ENCODE data around the gene BSDC1. TPM values are rescaled to one million over a fixed set of nuclear protein-coding genes. Genes with fewer than 3 reads are reported as not detected.
A peak's percentile ranks its signal among the peaks of the same experiment; 100 is the strongest.

The BSDC1 gene
- total RNA-seq, 1 experiment from 2014 or later, result 45.1 TPM

- DNase-seq (ENCODE audit: low read depth), result no peak
Observed at GRCh38 chr1:32336591-32336932, 57.7 kb downstream of the BSDC1 start.

GRCh38 chr1:32335790-32336590, 58.3 kb downstream of the BSDC1 start, which contains the start of gene MARCKSL1:
TSS of gene MARCKSL1 (minus strand) at chr1:32336233. CDS start at chr1:32336033, 200 bp downstream.
- DNase-seq (ENCODE audit: low read depth), result peak; percentile 66

- no peak for DNase-seq (ENCODE audit: low read depth)
Observed at GRCh38 chr1:32335535-32335789, 58.8 kb downstream of the BSDC1 start.

- peak; percentile 45 for DNase-seq (ENCODE audit: low read depth)
Observed at GRCh38 chr1:32334864-32335534, 59.2 kb downstream of the BSDC1 start.

- DNase-seq (ENCODE audit: low read depth), result no peak
Observed at GRCh38 chr1:32334274-32334861, 59.9 kb downstream of the BSDC1 start.

- no peak for DNase-seq (ENCODE audit: low read depth)
Observed at GRCh38 chr1:32333251-32333963, 60.8 kb downstream of the BSDC1 start.

GRCh38 chr1:32332290-32333079, 61.8 kb downstream of the BSDC1 start:
- peak; percentile 43 for DNase-seq (ENCODE audit: low read depth)

DNA sequence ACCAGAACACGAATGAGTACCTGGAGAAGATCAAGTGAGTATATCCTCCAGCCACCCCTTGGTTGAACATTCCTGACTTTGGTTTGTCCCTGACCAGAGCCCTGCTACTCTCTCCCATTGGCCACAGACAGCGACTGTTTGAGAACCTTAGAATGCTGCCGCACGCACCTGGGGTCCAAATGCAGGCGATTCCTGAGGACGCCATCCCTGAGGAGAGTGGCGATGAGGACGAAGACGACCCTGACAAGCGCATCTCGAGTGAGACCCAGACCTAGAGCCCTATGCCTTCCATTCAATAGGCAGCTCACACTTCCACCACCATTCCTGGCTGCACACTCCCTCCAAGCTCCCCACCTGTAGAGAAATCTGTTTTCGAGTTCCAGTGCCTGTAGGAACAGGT, 62.7 kb downstream of the BSDC1 start:
- DNase-seq (ENCODE audit: low read depth), result no peak

- DNase-seq (ENCODE audit: low read depth), result no peak
Observed at GRCh38 chr1:32330558-32331151, 63.6 kb downstream of the BSDC1 start.

DNA sequence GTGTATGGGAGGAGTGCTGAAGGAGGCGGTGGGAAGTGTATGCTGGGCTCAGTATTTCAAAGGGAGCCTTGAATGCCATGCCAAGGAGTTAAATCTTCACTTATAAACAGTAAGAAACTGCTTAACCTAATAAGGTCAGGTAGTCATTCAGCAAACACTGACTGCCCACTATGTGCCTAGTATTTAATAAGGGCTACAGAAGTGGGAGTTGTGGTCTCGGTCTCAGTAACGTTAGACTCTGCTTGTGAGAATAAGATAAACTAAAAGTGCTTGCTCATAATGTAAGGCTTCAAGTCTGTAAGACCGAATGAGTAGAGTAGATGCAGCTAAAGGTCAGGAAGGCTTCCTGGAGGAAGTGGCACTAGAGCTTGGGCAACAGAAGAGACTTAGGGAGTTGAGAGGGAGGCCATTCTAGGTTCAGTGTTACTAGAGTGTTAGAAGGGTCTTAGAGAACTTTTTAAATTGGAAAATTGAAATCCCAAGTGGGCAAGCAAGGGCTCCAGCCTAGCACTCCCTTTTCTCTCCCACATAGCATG, 64.2 kb downstream of the BSDC1 start:
- no peak for DNase-seq (ENCODE audit: low read depth)

GRCh38 chr1:32327204-32327603, 67.0 kb downstream of the BSDC1 start:
- DNase-seq (ENCODE audit: low read depth), result no peak

GRCh38 chr1:32321712-32322291, 72.4 kb downstream of the BSDC1 start:
- no peak for DNase-seq (ENCODE audit: low read depth)

DNA sequence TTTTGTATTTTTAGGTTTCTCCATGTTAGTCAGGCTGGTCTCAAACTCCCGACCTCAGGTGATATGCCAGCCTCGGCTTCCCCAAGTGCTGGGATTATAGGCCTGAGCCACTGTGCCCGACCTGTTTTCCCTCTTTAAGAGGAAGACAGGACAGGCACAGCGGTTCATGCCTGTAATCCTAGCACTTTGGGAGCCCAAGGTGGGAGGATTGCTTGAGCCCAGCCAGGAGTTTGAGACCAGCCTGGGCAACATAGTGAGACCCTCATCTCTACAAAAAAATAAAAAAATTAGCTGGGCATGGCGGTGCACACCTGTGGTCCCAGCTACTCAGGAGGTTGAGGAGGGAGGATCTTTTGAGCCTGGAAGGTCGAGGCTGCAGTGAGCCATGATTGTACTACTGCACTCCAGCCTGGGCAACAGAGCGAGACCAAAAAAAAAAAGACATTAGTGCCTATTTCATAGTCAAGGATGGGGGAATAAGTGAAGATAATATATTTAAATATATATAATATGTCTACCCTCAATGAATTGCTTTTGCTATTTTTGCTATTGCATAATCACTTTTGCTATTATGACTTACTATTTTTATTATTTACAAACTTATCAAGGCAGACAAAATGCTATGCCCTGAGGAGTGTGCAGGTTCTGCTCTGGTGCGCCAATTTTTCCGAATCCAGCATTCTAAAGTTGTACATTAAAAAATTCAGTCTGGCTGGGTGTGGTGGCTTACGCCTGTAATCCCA, 75.9 kb downstream of the BSDC1 start:
- no peak for DNase-seq (ENCODE audit: low read depth)

GRCh38 chr1:32316903-32317277, 77.4 kb downstream of the BSDC1 start:
- DNase-seq (ENCODE audit: low read depth), result no peak

Other genes with a start within 250 kb of the BSDC1 start
- gene TXLNA, start 214.8 kb downstream of the BSDC1 start, total RNA-seq (2014; rRNA removed; shearing (Covaris generic)), result 48.4 and 57.0 TPM in 2 replicates
- gene CCDC28B, start 193.8 kb downstream of the BSDC1 start, total RNA-seq (2014; rRNA removed; shearing (Covaris generic)), result 29.1 and 37.4 TPM in 2 replicates
- 2.9 and 5.6 TPM in 2 replicates for gene IQCC, start 188.8 kb downstream of the BSDC1 start, total RNA-seq (2014; rRNA removed; shearing (Covaris generic))
- gene DCDC2B, start 185.4 kb downstream of the BSDC1 start, total RNA-seq (2014; rRNA removed; shearing (Covaris generic)), result not detected in 2 replicates
- 14.9 and 16.2 TPM in 2 replicates for gene TMEM234, start 172.1 kb downstream of the BSDC1 start, total RNA-seq (2014; rRNA removed; shearing (Covaris generic))
- gene EIF3I, start 172.0 kb downstream of the BSDC1 start, total RNA-seq (2014; rRNA removed; shearing (Covaris generic)), result 423 and 475 TPM in 2 replicates
- 0.49 TPM in 1 of 2 replicates, not detected in the other for gene FAM167B, start 147.2 kb downstream of the BSDC1 start, total RNA-seq (2014; rRNA removed; shearing (Covaris generic))
- gene LCK, start 143.2 kb downstream of the BSDC1 start, total RNA-seq (2014; rRNA removed; shearing (Covaris generic)), result not detected in 2 replicates
- 115 and 121 TPM in 2 replicates for gene HDAC1, start 102.4 kb downstream of the BSDC1 start, total RNA-seq (2014; rRNA removed; shearing (Covaris generic))
- gene MARCKSL1, start 58.2 kb downstream of the BSDC1 start, total RNA-seq (2014; rRNA removed; shearing (Covaris generic)), result 31.7 and 47.7 TPM in 2 replicates
- 0.29 and 0.84 TPM in 2 replicates for gene FAM229A, start 32.0 kb downstream of the BSDC1 start, total RNA-seq (2014; rRNA removed; shearing (Covaris generic))
- gene TSSK3, start 31.9 kb downstream of the BSDC1 start, total RNA-seq (2014; rRNA removed; shearing (Covaris generic)), result 0.12 and 0.39 TPM in 2 replicates
- under 0.01 TPM in 1 of 2 replicates, not detected in the other for gene ZBTB8B, start 70.6 kb upstream of the BSDC1 start, total RNA-seq (2014; rRNA removed; shearing (Covaris generic))
- 5.5 and 6.7 TPM in 2 replicates for gene ZBTB8A, start 145.0 kb upstream of the BSDC1 start, total RNA-seq (2014; rRNA removed; shearing (Covaris generic))

Measured in RPMI7951 (cell line).